SU-DHL-6 (cell line): ENCODE results near the gene FAM107A.

Experiments
- H2AFZ ChIP-seq: fragments of 200-600 bp; sonication (generic); 2 replicates; pipeline ENCODE4 v1.6.1; 2014; ENCODE audit warnings: low read depth, mild to moderate bottlenecking, moderate library complexity, mixed read lengths, antibody characterized with exemption, low read length; ENCODE audit not compliant: severe bottlenecking
- H3F3A ChIP-seq: fragments of 200-600 bp; shearing (Covaris generic); 2 replicates; pipeline ENCODE4 v1.6.0; 2016; ENCODE audit warnings: antibody characterized with exemption, mild to moderate bottlenecking; ENCODE audit not compliant: insufficient read depth
- H3K27ac ChIP-seq: fragments of 200-600 bp; sonication (generic); 2 replicates; pipeline ENCODE4 v1.5.1; 2016; ENCODE audit warnings: low read depth, mild to moderate bottlenecking, low read length, moderate library complexity, mixed read lengths
- H3K27me3 ChIP-seq: fragments of 200-600 bp; sonication (generic), shearing (Covaris generic); 2 replicates; pipeline ENCODE4 v1.6.0; 2014; ENCODE audit warnings: mild to moderate bottlenecking, low read length
- H3K36me3 ChIP-seq: fragments of 200-600 bp; sonication (generic); 2 replicates; pipeline ENCODE4 v1.6.1; 2014; ENCODE audit warnings: mild to moderate bottlenecking, low read length, mixed read lengths
- H3K4me2 ChIP-seq: fragments of 300-600, 200-600 bp; shearing (Covaris generic), sonication (generic); 2 replicates; pipeline ENCODE4 v1.6.0; 2014; ENCODE audit warnings: low read length, low read depth, mild to moderate bottlenecking; ENCODE audit not compliant: poor library complexity, severe bottlenecking
- H3K4me3 ChIP-seq: fragments of 200-600 bp; sonication (generic); 2 replicates; pipeline ENCODE4 v1.5.1; 2014; ENCODE audit warnings: antibody characterized with exemption, low read length, mild to moderate bottlenecking, mixed read lengths; ENCODE audit not compliant: insufficient read depth, poor library complexity, severe bottlenecking
- H3K79me2 ChIP-seq: fragments of 200-600 bp; sonication (generic); 2 replicates; pipeline ENCODE4 v1.6.1; 2014; ENCODE audit warnings: mild to moderate bottlenecking, low read length, moderate library complexity; ENCODE audit not compliant: insufficient read depth
- H3K9ac ChIP-seq: fragments of 200-600 bp; sonication (generic); 2 replicates; pipeline ENCODE4 v1.7.0; 2014; ENCODE audit warnings: mild to moderate bottlenecking, low read length
- H3K9me2 ChIP-seq: fragments of 200-600 bp; sonication (generic); replicated peaks from 2 replicates; pipeline ENCODE4 v1.6.1; 2014; ENCODE audit warnings: low read length; ENCODE audit not compliant: insufficient read depth
- H3K9me3 ChIP-seq: fragments of 200-600 bp; sonication (generic); 2 replicates; pipeline ENCODE4 v1.6.1; 2014; ENCODE audit warnings: low read length, mixed read lengths; ENCODE audit not compliant: insufficient read depth
- H4K20me1 ChIP-seq: fragments of 200-600 bp; sonication (generic); 2 replicates; pipeline ENCODE4 v1.6.1; 2014; ENCODE audit warnings: low read depth, mild to moderate bottlenecking, antibody characterized with exemption, low read length, moderate library complexity, mixed read lengths
- EZH2phosphoT487 ChIP-seq: fragments of 200-600 bp; sonication (generic), shearing (Covaris generic); conservative IDR thresholded peaks from 2 replicates; pipeline ENCODE4 v1.6.1; 2018; ENCODE audit warnings: mild to moderate bottlenecking, antibody characterized with exemption, low read length, moderate library complexity, mixed read lengths
- TF ChIP-seq, protein P1 (sequence below): fragments of 200-600 bp; sonication (generic); IDR thresholded peaks from one replicate; pipeline ENCODE4 v1.5.1; 2017; ENCODE audit warnings: antibody characterized with exemption, mild to moderate bottlenecking, low read length, moderate library complexity; ENCODE audit not compliant: insufficient read depth, poor library complexity, severe bottlenecking

The FAM107A gene

DNA sequence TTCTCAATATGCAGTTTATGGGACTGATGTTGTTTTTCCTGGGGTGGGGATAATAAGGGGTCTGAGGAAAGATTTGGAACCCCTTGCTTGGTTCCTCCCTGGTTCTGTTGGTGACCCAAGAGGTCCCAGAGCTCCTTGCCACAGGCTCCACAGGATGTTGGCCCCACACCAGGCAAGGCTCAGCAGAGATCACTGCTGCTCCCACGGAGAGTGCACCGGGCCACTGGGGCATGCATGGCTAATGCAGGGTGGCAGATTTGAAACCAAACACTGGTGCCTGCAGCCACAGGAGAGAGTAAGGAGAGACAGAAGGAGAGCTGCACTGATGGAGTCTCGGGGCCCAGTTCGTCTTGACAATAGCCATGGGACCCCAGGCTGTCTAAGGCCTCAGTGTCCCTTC, 2.5 kb downstream of the FAM107A start:
- H3K27me3 ChIP-seq: no peaks in the 10 kb centered on the region
- no peak overlapping the region for H3K9ac ChIP-seq
- no peaks in the 10 kb centered on the region for H3K9me2 ChIP-seq
- TF ChIP-seq EZH2phosphoT487: no peak
- TF ChIP-seq, protein P1, sequence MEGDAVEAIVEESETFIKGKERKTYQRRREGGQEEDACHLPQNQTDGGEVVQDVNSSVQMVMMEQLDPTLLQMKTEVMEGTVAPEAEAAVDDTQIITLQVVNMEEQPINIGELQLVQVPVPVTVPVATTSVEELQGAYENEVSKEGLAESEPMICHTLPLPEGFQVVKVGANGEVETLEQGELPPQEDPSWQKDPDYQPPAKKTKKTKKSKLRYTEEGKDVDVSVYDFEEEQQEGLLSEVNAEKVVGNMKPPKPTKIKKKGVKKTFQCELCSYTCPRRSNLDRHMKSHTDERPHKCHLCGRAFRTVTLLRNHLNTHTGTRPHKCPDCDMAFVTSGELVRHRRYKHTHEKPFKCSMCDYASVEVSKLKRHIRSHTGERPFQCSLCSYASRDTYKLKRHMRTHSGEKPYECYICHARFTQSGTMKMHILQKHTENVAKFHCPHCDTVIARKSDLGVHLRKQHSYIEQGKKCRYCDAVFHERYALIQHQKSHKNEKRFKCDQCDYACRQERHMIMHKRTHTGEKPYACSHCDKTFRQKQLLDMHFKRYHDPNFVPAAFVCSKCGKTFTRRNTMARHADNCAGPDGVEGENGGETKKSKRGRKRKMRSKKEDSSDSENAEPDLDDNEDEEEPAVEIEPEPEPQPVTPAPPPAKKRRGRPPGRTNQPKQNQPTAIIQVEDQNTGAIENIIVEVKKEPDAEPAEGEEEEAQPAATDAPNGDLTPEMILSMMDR: no peak
- H3K36me3 ChIP-seq: no peaks in the 10 kb centered on the region
- H3K4me2 ChIP-seq: no peak overlapping the region
- no peaks in the 10 kb centered on the region for H3K79me2 ChIP-seq
- no peak overlapping the region for H2AFZ ChIP-seq
- H3F3A ChIP-seq: no peaks in the 10 kb centered on the region
- no peaks in the 10 kb centered on the region for H3K9me3 ChIP-seq
- H4K20me1 ChIP-seq: no peaks in the 10 kb centered on the region
- no peak overlapping the region for H3K4me3 ChIP-seq
- H3K27ac ChIP-seq: no peak overlapping the region

DNA sequence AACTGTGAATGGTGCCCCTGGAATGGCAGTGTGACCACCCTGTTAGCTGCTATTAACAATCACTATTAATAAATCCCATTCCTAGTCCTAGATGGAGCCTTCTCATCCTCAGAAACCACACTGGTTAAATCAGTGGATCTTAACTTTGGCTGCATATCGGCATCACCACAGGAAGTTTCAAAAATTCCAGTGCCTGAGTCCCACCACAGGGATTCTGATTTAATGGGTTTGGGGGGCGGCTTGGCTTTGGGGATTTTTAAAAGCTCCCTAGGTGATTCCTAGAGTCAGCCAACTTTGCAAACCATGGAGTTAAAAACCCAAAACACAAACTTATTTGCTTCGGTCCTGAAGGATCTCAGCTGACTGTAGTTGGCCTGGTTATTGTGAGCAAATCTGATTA, 3.1 kb downstream of the FAM107A start:
- H3K9ac ChIP-seq: no peak overlapping the region
- H3K4me3 ChIP-seq: no peak overlapping the region
- H3K79me2 ChIP-seq: no peaks in the 10 kb centered on the region
- no peaks in the 10 kb centered on the region for H4K20me1 ChIP-seq
- H3K4me2 ChIP-seq: no peak overlapping the region
- no peaks in the 10 kb centered on the region for H3F3A ChIP-seq
- no peaks in the 10 kb centered on the region for H3K9me3 ChIP-seq
- no peaks in the 10 kb centered on the region for H3K27me3 ChIP-seq
- H3K36me3 ChIP-seq: no peaks in the 10 kb centered on the region
- no peak overlapping the region for H2AFZ ChIP-seq
- H3K9me2 ChIP-seq: no peaks in the 10 kb centered on the region
- TF ChIP-seq, protein P1: no peak
- no peak for TF ChIP-seq EZH2phosphoT487
- H3K27ac ChIP-seq: no peak overlapping the region

DNA sequence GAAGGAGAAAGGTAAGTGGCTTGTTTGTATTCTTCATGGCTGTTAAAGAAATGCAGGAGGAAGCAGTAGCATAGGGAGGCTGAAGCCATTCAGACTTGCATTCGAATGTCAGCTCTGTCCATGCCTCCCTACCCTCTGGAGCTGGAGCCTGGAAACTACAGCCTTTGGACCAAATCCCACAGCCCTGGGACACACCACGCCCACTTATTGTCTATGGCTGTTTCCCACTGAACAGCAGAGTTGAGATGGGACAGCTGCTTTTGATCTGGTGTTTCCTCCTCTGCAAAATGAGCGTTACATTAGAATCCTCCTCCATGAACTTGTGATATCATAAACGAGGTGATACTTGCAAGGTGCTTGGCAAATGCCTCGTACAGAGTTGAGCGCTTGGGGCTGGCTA, 3.6 kb downstream of the FAM107A start:
- no peak overlapping the region for H3K27ac ChIP-seq
- H3K36me3 ChIP-seq: no peaks in the 10 kb centered on the region
- no peaks in the 10 kb centered on the region for H4K20me1 ChIP-seq
- H3K4me3 ChIP-seq: no peak overlapping the region
- no peaks in the 10 kb centered on the region for H3K79me2 ChIP-seq
- no peak overlapping the region for H3K4me2 ChIP-seq
- TF ChIP-seq, protein P1: no peak
- TF ChIP-seq EZH2phosphoT487: no peak
- H3K9me3 ChIP-seq: no peaks in the 10 kb centered on the region
- H3K9ac ChIP-seq: no peak overlapping the region
- no peaks in the 10 kb centered on the region for H3F3A ChIP-seq
- no peaks in the 10 kb centered on the region for H3K27me3 ChIP-seq
- no peak overlapping the region for H2AFZ ChIP-seq
- H3K9me2 ChIP-seq: no peaks in the 10 kb centered on the region
